ENCODE data around the gene PNPLA8.

Gene PNPLA8

GRCh38 chr7:108455998-108456677, 69.8 kb downstream of the PNPLA8 start, which contains the start of gene NRCAM:
NRCAM (minus strand) TSS chr7:108456436; CDS start chr7:108240064, 216,372 bp downstream.
- Histone ChIP-seq H3K4me1 (ENCODE audit: insufficient read depth, low read length, poor library complexity, severe bottlenecking) (no peaks in the 10 kb centered on the region), H3K9me2 (replicated peaks; ENCODE audit: low read depth, low read length) (no peaks in the 10 kb centered on the region), H3K36me3 (ENCODE audit: insufficient read depth, low read length) (no peaks in the 10 kb centered on the region), H2AFZ (ENCODE audit: low read length) (no peak within 1 kb of the TSS), H3K79me2 (ENCODE audit: insufficient read depth, low read length) (no peaks in the 10 kb centered on the region), H3F3A (ENCODE audit: low read depth) (no peaks in the 10 kb centered on the region), H3K27me3 (ENCODE audit: insufficient read depth, low read length, poor library complexity, severe bottlenecking) (no peaks in the 10 kb centered on the region), H3K9ac (ENCODE audit: low read depth, low read length, poor library complexity, severe bottlenecking) (no peak within 1 kb of the TSS), H3K4me3 (ENCODE audit: low read length, poor library complexity, severe bottlenecking) (no peak within 1 kb of the TSS), H3K9me3 (ENCODE audit: insufficient read depth, low read depth, low read length) (no peaks in the 10 kb centered on the region), H4K20me1 (ENCODE audit: insufficient read depth, low read length, poor library complexity, severe bottlenecking) (no peaks in the 10 kb centered on the region), H3K4me2 (ENCODE audit: low read depth, low read length, poor library complexity, severe bottlenecking) (no peak within 1 kb of the TSS)
- TF ChIP-seq CTCF (conservative IDR thresholded peaks at IDR 0.05; ENCODE audit: low read length) (no peak), EZH2phosphoT487 (IDR thresholded peaks at IDR 0.05; ENCODE audit: borderline replicate concordance) (no peak)

- H2AFZ ChIP-seq (ENCODE audit: low read length), result no peak overlapping the region
- H3K27me3 ChIP-seq (ENCODE audit: insufficient read depth, low read length, poor library complexity, severe bottlenecking), result no peaks in the 10 kb centered on the region
- no peaks in the 10 kb centered on the region for H3K9me3 ChIP-seq (ENCODE audit: insufficient read depth, low read depth, low read length)
These were observed 70.4 kb downstream of the PNPLA8 start for GRCh38 chr7:108455551-108455997.

GRCh38 chr7:108454674-108455550, 71.0 kb downstream of the PNPLA8 start:
- Histone ChIP-seq H3K27me3 (ENCODE audit: insufficient read depth, low read length, poor library complexity, severe bottlenecking) (no peaks in the 10 kb centered on the region), H3K9me3 (ENCODE audit: insufficient read depth, low read depth, low read length) (no peaks in the 10 kb centered on the region), H3K36me3 (ENCODE audit: insufficient read depth, low read length) (no peaks in the 10 kb centered on the region), H3K9ac (ENCODE audit: low read depth, low read length, poor library complexity, severe bottlenecking) (no peak overlapping the region), H2AFZ (ENCODE audit: low read length) (no peak overlapping the region), H3K79me2 (ENCODE audit: insufficient read depth, low read length) (no peaks in the 10 kb centered on the region), H3K9me2 (replicated peaks; ENCODE audit: low read depth, low read length) (no peaks in the 10 kb centered on the region), H3K4me2 (ENCODE audit: low read depth, low read length, poor library complexity, severe bottlenecking) (no peak overlapping the region), H3K4me1 (ENCODE audit: insufficient read depth, low read length, poor library complexity, severe bottlenecking) (no peaks in the 10 kb centered on the region), H3K4me3 (ENCODE audit: low read length, poor library complexity, severe bottlenecking) (no peak overlapping the region), H3F3A (ENCODE audit: low read depth) (no peaks in the 10 kb centered on the region), H4K20me1 (ENCODE audit: insufficient read depth, low read length, poor library complexity, severe bottlenecking) (no peaks in the 10 kb centered on the region)
- TF ChIP-seq CTCF (conservative IDR thresholded peaks at IDR 0.05; ENCODE audit: low read length) (no peak), EZH2phosphoT487 (IDR thresholded peaks at IDR 0.05; ENCODE audit: borderline replicate concordance) (no peak)

More at GRCh38 chr7:108455551-108455997, 70.4 kb downstream of the PNPLA8 start:
- Histone ChIP-seq H3K4me3 (ENCODE audit: low read length, poor library complexity, severe bottlenecking) (no peak overlapping the region), H3F3A (ENCODE audit: low read depth) (no peaks in the 10 kb centered on the region), H3K79me2 (ENCODE audit: insufficient read depth, low read length) (no peaks in the 10 kb centered on the region), H4K20me1 (ENCODE audit: insufficient read depth, low read length, poor library complexity, severe bottlenecking) (no peaks in the 10 kb centered on the region), H3K4me1 (ENCODE audit: insufficient read depth, low read length, poor library complexity, severe bottlenecking) (no peaks in the 10 kb centered on the region), H3K4me2 (ENCODE audit: low read depth, low read length, poor library complexity, severe bottlenecking) (no peak overlapping the region), H3K9me2 (replicated peaks; ENCODE audit: low read depth, low read length) (no peaks in the 10 kb centered on the region), H3K9ac (ENCODE audit: low read depth, low read length, poor library complexity, severe bottlenecking) (no peak overlapping the region), H3K36me3 (ENCODE audit: insufficient read depth, low read length) (no peaks in the 10 kb centered on the region)
- no peak for TF ChIP-seq EZH2phosphoT487 (IDR thresholded peaks at IDR 0.05; ENCODE audit: borderline replicate concordance)
- TF ChIP-seq CTCF (conservative IDR thresholded peaks at IDR 0.05; ENCODE audit: low read length), result no peak

All from Loucy (cell line).